G401.6 (cell line): ENCODE measurements around the gene RHBDD3.

Source experiments
- FAIRE-seq: peaks from 2 replicates; lab custom pipeline; 2012; peaks lifted over from hg19 to GRCh38; lab: Jason Lieb, UNC

The RHBDD3 gene

GRCh38 chr22:29216873-29217666 is 50.7 kb downstream of the RHBDD3 start:
- no peak for FAIRE-seq

GRCh38 chr22:29216011-29216872 is 51.5 kb downstream of the RHBDD3 start:
- FAIRE-seq: no peak

DNA sequence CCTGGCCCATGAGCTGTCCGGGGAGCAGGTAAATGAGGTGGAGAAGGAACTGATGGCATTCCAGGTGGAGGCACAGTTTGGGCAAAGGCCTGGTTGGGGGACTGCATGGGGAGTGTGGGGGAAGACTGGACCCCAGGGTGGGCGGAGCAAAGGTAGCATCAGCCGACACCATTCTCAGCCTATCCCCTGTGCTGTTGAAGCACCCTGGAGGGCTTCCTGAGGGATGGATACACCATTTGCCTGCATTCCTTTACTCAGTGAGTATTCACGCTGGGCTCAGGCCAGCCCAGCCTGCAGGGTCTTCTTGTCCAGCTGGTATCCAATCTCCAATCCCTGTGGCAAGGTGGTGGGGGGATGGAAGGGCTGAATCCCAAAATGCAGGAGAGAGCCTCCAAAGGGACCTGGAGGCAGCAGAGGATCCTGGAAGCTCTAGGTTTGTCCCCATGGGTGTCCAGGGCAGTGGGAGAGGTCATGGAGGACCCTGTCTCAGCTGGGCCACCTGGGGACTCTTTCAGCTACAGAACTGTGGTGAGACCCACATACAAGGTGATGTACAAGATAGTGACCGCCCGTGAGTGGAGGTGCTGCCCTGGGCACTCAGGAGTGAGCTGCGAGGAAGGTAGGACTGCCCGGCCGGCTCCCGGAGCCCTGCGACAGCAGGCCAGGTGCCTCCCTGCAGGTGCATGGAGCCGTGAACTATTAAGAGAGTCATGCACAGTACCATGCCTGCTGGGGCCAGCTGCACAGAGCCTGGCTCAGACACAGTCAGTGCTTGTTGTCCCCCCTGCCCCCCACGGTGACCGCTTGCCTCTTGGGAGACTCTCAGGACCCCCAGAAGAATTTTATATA is 52.5 kb downstream of the RHBDD3 start:
- no peak for FAIRE-seq

- no peak for FAIRE-seq
These were observed 53.5 kb downstream of the RHBDD3 start for GRCh38 chr22:29214232-29214631.

GRCh38 chr22:29213493-29213892 is 54.3 kb downstream of the RHBDD3 start:
- FAIRE-seq: no peak

DNA sequence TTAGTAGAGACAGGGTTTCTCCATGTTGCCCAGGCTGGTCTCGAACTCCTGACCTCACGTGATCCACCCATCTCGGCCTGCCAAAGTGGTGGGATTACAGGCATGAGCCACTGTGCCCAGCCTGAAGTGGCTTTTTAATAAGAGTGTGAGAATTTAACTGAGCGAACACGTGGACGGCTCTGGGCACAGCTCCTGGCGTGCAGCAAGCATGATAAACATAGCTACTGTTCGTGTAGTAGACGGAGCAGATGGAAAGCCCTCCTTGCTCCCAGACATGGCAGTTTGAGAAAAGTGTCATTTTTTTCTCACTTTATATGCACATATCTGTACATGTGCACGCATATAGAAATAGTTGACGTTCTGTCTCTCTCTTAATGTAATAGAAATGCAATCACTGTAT is 55.0 kb downstream of the RHBDD3 start:
- FAIRE-seq: no peak

- FAIRE-seq: no peak
These were observed 56.3 kb downstream of the RHBDD3 start for GRCh38 chr22:29211466-29211865.

GRCh38 chr22:29211066-29211465 is 56.7 kb downstream of the RHBDD3 start:
- FAIRE-seq: no peak
